Measurements from ENCODE around the gene SLCO4A1.

The SLCO4A1 gene

DNA sequence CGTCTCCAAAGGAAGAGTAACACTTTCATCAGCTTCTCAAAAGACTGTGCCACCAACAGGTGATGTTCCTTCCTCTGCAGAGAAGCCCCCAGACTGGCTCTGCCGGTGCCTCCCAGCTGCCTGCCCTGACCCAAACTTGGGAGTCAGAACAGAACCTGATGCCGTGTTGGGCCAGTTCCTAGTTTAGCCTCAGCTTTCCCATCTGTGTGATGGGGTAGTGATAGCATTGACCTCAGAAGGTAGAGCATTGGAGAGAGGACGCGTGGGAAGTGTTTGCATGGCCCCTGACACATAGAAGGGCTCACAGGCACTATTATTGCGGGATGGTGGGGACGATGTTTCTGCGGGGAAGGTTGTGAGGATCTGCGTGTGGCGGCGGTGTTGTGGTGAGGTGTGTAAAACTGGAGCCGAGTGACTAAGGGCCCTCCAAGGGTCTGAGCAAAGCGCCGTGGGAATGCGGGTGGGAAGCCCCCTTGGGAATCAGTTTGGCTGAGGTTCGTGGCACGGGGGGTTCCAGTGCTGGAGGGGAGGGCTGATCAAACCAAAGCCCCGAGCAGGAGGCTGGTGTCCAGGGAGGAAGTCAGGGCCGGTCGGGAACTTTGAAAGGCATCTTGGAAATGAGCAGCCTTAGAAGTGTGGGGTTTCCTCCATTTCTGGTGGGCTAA is 68.0 kb downstream of the SLCO4A1 start:
- TF ChIP-seq, protein P1, sequence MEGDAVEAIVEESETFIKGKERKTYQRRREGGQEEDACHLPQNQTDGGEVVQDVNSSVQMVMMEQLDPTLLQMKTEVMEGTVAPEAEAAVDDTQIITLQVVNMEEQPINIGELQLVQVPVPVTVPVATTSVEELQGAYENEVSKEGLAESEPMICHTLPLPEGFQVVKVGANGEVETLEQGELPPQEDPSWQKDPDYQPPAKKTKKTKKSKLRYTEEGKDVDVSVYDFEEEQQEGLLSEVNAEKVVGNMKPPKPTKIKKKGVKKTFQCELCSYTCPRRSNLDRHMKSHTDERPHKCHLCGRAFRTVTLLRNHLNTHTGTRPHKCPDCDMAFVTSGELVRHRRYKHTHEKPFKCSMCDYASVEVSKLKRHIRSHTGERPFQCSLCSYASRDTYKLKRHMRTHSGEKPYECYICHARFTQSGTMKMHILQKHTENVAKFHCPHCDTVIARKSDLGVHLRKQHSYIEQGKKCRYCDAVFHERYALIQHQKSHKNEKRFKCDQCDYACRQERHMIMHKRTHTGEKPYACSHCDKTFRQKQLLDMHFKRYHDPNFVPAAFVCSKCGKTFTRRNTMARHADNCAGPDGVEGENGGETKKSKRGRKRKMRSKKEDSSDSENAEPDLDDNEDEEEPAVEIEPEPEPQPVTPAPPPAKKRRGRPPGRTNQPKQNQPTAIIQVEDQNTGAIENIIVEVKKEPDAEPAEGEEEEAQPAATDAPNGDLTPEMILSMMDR (IDR thresholded peaks at IDR 0.05; ENCODE audit: low read depth, low read length) = no peak
- no peaks in the 10 kb centered on the region for H3K9me3 ChIP-seq
- no peaks in the 10 kb centered on the region for H3K4me1 ChIP-seq
- no peak overlapping the region for H3K4me3 ChIP-seq (ENCODE audit: low read depth, low read length)
- no peaks in the 10 kb centered on the region for H3K36me3 ChIP-seq
- H3K27me3 ChIP-seq = peaks cover 42% of the 10 kb centered on the region
- no peak for DNase-seq

DNA sequence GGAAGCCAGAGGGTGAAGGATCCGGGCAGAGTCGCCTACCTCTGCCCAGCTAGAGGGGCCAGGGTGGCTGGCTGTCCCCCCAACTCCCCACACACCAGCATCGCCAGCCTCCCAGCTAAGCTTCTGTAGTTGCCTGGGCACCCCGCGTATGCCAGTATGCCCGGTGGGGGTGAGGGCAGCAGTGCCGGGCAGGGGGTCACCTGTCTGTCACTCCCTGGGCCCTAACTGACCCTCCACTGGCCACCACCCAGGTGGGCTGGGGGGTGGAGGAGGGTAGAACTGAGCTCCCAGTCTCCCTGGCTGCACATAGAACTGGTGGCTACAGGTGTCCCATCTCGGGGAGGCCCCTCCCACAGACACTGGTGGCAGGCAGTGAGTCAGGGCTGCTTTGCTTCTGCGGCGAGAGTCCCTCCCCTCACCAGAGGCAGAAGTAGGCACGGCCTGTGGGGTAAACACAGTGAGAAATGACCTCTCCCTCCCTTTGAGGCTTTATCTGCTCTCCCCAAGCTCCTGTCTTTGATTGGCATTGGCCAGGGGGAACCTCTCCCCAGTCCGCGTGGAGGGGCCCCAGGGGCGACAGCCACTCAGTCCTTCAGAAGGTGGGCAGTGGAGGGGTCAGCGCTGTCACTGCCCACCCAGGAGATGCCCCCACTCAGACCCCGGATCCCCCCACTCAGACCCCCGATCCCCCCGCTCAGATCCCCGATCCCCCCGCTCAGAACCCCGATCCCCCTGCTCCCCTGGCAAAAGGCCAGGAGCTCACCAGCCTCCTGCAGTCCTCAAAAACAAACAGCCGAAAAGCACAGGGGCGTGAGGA is 68.8 kb downstream of the SLCO4A1 start:
- no peak for DNase-seq
- TF ChIP-seq, protein P1 (IDR thresholded peaks at IDR 0.05; ENCODE audit: low read depth, low read length) = no peak
- Histone ChIP-seq H3K36me3 (no peaks in the 10 kb centered on the region), H3K27me3 (peaks cover 42% of the 10 kb centered on the region), H3K4me1 (no peaks in the 10 kb centered on the region), H3K4me3 (ENCODE audit: low read depth, low read length) (peak overlapping the region; percentile 41), H3K9me3 (no peaks in the 10 kb centered on the region)

DNA sequence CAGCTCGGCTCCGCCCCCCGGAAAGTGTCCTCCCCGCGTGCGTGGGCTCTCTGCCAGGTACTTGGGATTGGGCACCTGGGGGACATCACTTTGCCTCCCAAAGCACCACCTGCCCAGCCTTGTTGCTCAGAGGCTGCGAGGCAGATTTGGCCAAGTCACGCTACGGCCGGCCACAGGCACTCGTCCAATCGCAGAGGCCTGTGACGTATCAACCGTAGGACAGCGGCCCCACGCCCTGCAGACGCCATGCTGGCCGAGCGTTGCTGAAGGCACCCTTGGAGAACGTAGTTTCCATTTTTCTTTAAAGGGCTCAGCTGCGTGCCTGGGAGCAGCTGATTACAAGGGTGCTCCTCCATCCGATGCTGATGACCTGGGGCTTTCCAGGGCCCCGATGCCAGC is 69.4 kb downstream of the SLCO4A1 start:
- Histone ChIP-seq H3K4me1 (no peaks in the 10 kb centered on the region), H3K9me3 (no peaks in the 10 kb centered on the region), H3K27me3 (peaks cover 42% of the 10 kb centered on the region), H3K4me3 (ENCODE audit: low read depth, low read length) (peak overlapping the region; percentile 41), H3K36me3 (no peaks in the 10 kb centered on the region)
- TF ChIP-seq, protein P1 (IDR thresholded peaks at IDR 0.05; ENCODE audit: low read depth, low read length) = no peak
- no peak for DNase-seq

DNA sequence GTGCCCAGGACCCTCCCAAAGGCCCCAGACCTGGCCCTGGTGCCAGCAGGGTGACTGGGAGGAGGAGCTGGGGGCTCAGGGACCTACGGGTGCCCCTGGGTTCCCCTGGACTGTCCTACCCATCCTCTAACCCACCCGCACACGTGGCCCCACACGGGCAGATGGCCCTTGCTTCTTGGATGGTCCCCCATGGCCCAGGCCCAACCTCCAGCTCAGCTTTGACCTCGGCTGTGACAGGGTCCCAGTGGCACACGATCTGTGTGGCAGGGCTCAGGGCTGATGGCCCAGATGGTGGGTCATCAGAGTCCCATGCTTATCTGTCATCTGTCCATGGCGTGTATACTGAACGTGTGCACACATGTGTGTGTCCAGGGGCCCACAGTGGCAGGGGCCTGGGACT is 70.3 kb downstream of the SLCO4A1 start:
- TF ChIP-seq, protein P1 (IDR thresholded peaks at IDR 0.05; ENCODE audit: low read depth, low read length) = no peak
- H3K9me3 ChIP-seq = no peaks in the 10 kb centered on the region
- H3K36me3 ChIP-seq = no peaks in the 10 kb centered on the region
- no peak overlapping the region for H3K4me3 ChIP-seq (ENCODE audit: low read depth, low read length)
- peaks cover 41% of the 10 kb centered on the region for H3K27me3 ChIP-seq
- no peak for DNase-seq
- H3K4me1 ChIP-seq = no peaks in the 10 kb centered on the region

DNA sequence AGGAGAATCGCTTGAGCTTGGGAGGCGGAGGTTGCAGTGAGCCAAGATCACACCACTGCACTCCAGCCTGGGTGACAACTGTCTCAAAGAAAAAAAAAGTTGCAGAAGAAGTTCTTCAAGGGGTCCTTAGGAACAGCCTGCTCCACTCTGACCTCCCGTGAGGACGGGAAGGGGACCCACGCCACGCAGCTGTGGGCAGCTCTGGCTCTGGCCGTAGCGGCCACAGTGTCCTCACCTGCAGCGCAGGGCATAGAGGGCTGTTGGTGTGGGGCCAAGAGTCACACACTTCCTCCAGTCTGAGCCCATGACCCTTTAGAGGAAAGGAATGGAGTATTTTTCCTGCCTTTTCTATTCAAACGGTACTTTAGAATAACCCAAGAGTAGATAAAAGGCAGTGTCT is 71.7 kb downstream of the SLCO4A1 start:
- Histone ChIP-seq H3K4me1 (no peaks in the 10 kb centered on the region), H3K27me3 (peaks cover 27% of the 10 kb centered on the region), H3K36me3 (no peaks in the 10 kb centered on the region), H3K9me3 (no peaks in the 10 kb centered on the region), H3K4me3 (ENCODE audit: low read depth, low read length) (no peak overlapping the region)
- no peak for DNase-seq
- TF ChIP-seq, protein P1 (IDR thresholded peaks at IDR 0.05; ENCODE audit: low read depth, low read length) = no peak

DNA sequence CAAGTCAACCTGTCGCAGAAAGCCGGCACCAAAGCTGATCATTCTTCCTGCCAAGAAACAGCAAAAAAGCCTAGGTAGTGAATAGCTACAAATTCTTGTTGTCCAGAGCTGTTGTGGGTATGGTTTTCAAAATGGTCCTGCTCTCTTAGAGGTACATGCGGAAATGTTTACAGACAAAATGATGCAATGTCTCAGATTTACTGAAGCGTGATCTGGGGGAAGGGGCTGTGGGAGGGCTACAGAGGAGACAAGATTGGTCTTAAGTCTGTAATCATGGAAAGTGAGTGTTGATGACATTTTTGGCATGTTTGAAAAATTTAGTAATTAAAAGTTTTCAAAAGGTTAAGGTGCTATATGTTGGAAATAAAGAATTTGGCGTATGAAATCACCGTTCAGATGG is 72.5 kb downstream of the SLCO4A1 start:
- Histone ChIP-seq H3K9me3 (no peaks in the 10 kb centered on the region), H3K4me1 (no peaks in the 10 kb centered on the region), H3K36me3 (no peaks in the 10 kb centered on the region), H3K27me3 (peaks cover 19% of the 10 kb centered on the region), H3K4me3 (ENCODE audit: low read depth, low read length) (no peak overlapping the region)
- DNase-seq = no peak
- TF ChIP-seq, protein P1 (IDR thresholded peaks at IDR 0.05; ENCODE audit: low read depth, low read length) = no peak
